GM12801 (cell line): ENCODE data around the gene FCER1G.

Source experiments
- CTCF ChIP-seq: IDR thresholded peaks from one replicate; pipeline ENCODE4 v1.5.1; 2011; ENCODE audit warnings: control low read depth; ENCODE audit not compliant: insufficient read length; ENCODE audit errors: extremely low read depth

The FCER1G gene

GRCh38 chr1:161261261-161262235 lies 46.5 kb downstream of the FCER1G start:
- no peak for TF ChIP-seq CTCF

GRCh38 chr1:161265305-161265704 lies 50.2 kb downstream of the FCER1G start:
- no peak for TF ChIP-seq CTCF

GRCh38 chr1:161266202-161266601 lies 51.1 kb downstream of the FCER1G start:
- TF ChIP-seq CTCF = no peak

GRCh38 chr1:161266836-161267235 lies 51.7 kb downstream of the FCER1G start:
- TF ChIP-seq CTCF = no peak

GRCh38 chr1:161267321-161267720 lies 52.2 kb downstream of the FCER1G start:
- TF ChIP-seq CTCF = no peak
